NCI-H1694 treated with DMSO at 0.1 percent for 48 hours (cell line): Measurements from ENCODE around the gene PLEKHJ1.

ENCODE experiments used
- DNase-seq: peaks from one replicate; lab custom pipeline; 2025; lab: John Stamatoyannopoulos, UW

PLEKHJ1 gene

GRCh38 chr19:2249010-2249866, 13.1 kb upstream of the PLEKHJ1 start, which contains the start of gene AMH:
Gene AMH, plus strand, starts transcription at chr19:2249323. Its CDS starts 10 bp downstream, at chr19:2249333.
- DNase-seq = no peak

- no peak for DNase-seq
Observed at GRCh38 chr19:2248136-2249009, 12.2 kb upstream of the PLEKHJ1 start.

DNA sequence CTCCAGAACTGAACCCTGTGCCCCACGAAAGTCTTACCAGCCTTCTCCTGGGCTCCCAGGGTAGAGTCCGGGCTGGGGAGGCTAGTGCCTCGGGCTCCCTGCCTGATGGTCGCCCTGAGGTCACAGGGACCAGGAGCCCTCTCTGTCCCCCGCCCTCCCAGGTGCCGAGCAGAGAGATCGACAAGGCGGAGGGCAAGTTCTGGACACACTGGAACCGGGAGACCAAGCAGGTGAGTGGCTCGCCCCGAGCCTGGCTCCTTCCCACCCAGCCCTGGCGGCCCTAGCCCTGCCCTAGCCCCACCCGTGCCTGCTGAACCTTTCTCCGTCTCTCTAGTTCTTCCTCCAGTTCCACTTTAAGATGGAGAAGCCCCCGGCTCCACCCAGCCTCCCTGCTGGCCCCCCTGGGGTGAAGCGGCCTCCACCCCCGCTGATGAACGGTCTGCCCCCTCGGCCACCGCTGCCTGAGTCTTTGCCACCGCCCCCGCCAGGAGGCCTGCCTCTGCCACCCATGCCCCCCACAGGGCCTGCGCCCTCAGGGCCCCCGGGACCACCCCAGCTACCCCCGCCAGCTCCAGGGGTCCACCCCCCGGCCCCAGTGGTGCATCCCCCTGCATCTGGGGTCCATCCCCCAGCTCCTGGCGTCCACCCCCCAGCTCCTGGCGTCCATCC, 11.4 kb upstream of the PLEKHJ1 start:
- no peak for DNase-seq

DNA sequence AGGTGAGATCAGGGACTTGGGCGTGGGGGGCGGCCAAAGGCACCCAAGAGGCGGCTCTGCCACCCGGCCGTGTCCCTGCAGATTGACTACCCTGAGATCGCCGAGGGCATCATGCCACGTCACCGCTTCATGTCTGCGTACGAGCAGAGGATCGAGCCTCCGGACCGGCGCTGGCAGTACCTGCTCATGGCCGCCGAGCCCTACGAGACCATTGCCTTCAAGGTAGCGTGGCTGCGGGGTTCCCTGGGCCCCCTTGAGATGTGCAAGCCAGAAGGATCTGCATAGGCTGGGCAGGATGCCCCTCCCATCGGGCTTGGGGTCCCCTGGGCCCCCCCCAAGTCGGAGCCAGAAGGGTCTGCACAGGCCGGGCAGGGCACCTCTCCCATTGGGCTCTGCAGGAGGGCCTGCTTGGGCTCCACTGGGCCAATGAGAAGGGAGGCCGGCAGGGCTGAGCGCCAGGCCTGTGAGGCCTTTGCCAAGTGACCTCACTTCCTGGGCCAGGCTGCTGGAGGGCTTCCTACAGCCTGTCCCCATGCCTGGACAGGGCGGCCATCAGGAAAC, 10.8 kb upstream of the PLEKHJ1 start:
- no peak for DNase-seq

- DNase-seq = no peak
Observed at GRCh38 chr19:2246014-2246620, 10.0 kb upstream of the PLEKHJ1 start.

DNA sequence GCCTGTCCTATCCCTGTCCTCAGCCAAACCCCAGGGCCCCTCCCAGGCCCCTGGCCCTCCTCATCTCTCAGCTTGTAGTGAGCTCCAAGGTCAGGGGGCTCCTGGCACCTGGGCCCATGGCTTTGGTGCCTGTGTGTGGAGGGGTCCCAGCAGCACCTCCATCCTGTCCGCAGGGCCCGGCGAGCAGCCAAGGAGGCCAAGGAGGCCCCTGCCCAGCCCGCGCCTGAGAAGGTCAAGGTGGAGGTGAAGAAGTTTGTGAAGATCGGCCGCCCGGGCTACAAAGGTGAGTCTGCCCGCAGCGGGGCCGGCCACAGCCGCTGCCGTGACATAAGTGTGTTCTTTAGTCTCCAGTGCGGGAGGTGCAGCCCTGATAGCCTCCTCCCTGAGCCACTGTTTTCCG, 9.1 kb upstream of the PLEKHJ1 start:
- no peak for DNase-seq

- no peak for DNase-seq
Observed at GRCh38 chr19:2244486-2244885, 8.4 kb upstream of the PLEKHJ1 start.

DNA sequence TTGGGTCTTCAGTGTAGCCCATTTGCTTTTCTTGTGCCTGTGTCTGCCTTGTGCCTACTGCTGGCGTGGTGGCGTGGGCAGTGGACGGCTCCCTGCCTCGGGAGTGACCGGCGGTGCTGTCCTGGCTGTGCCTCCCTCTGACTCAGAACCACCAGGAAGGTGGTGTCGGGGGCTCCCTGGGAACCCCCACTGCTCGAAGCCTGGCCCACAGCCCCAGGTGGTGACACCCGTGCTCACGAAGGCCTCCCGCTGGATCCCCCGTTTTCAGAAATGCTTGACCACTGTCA, 7.9 kb upstream of the PLEKHJ1 start:
- no peak for DNase-seq

- no peak for DNase-seq
Observed at GRCh38 chr19:2243274-2244124, 7.4 kb upstream of the PLEKHJ1 start.

DNA sequence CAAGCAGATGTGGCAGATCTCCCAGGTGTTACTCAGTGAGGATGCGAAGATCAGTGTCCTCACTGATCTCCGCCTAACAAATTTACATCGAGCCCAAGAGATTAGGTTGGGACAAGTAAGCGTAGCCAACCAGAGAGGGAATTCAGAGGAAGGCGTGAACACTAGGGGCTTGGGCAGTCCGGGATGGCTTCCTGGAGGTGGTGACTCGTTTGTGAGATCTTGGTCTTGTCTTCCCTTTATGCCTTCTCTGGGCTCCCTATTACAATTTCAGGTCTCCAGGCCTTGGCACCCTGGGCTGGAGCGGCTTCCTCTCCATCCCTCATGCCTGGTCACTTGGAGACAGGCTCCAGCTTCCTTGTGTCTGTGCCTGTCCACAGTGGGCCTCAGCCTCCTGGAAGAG, 6.7 kb upstream of the PLEKHJ1 start:
- no peak for DNase-seq

- no peak for DNase-seq
Observed at GRCh38 chr19:2242092-2242537, 6.0 kb upstream of the PLEKHJ1 start.

- no peak for DNase-seq
Observed at GRCh38 chr19:2240881-2241760, 5.0 kb upstream of the PLEKHJ1 start.

GRCh38 chr19:2239771-2240770, 3.9 kb upstream of the PLEKHJ1 start:
- DNase-seq = no peak

DNA sequence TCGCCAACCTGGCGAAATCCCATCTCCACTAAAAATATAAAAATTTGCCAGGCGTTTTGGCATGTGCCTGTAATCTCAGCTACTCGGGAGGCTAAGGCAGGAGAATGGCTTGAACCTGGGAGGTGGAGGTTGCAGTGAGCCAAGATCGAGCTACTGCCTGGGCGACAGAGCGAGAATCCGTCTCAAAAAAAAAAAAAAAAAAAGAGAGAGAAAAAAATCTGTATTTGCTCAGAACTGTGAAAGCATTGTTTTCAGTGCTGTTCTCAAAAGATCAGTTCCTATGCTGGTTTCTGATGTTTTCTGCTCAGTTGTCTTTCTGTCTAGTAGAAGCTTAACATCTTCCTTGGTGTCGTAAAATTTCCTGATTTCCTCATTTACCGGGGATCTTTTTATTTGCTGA, 3.0 kb upstream of the PLEKHJ1 start:
- no peak for DNase-seq

GRCh38 chr19:2237869-2238153, 1.7 kb upstream of the PLEKHJ1 start:
- no peak for DNase-seq

DNA sequence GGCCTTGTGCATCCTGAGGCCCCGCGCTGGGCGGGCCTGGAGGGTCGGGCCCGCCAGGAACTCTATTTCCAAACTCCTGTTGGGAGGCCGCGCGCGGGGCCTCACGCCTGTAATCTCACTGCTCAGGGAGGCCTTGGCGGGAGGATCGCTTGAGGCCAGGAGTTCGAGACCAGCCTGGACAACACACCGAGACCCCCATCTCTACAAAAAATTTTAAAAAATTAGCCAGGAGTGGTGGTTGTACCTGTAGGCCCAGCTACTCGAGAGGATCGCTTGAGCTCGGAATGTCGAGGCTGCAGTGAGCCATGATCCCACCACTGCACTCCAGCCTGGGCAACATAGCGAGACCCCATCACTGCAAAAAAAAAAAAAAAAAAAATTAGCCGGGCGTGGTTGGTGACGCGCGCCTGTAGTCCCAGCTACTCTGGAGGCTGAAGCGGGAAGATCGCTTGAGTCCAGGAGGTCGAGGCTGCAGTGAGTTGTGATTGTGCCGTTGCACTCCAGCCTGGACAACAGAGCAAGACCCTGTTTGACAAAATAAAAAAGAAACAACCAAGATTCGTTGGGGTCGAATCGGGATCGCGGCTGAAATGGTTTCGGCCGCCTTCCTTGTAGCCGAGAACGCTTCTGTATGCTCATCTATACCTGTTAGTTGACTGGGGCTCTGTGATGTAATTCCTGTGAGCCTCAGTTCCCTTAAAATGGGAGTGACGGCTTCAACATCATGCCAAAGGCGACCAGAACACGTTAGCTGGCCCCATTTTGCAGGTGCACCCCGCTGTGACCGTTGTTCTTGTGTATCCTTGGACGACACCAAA, 1.1 kb upstream of the PLEKHJ1 start:
- DNase-seq = no peak

DNA sequence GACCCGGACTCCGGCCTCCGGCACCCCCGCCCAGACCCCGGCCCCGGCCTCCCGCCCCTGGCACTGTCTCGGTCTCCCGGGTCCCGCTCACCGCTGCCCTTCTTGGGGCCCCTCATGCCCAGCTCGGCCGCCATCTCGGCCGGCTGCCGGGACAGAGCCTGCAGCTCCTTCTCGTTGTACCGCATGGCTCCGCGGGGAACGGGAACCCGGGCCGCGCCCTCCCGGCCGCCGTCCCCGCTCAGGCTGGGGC, 140 bp downstream of the PLEKHJ1 start:
- no peak for DNase-seq

- DNase-seq = no peak
Observed at GRCh38 chr19:2235381-2236063, 607 bp downstream of the PLEKHJ1 start.
